Mononuclear cell (primary cell): ENCODE data around the gene TMEM234. TPM values are rescaled to one million over a fixed set of nuclear protein-coding genes. Genes with fewer than 3 reads are reported as not detected.

Source experiments
- H3K27me3 ChIP-seq: 2 replicates; pipeline ENCODE4 v1.6.0; 2011; ENCODE audit warnings: low read length, control low read depth; ENCODE audit not compliant: insufficient read depth
- H3K4me1 ChIP-seq: 2 replicates; pipeline ENCODE4 v1.5.1; 2011; ENCODE audit warnings: mild to moderate bottlenecking, low read length, control low read depth; ENCODE audit not compliant: insufficient read depth
- H3K4me3 ChIP-seq: 2 replicates; pipeline ENCODE4 v1.5.1; 2011; ENCODE audit warnings: mild to moderate bottlenecking, low read length, moderate library complexity
- H3K9me3 ChIP-seq: 2 replicates; pipeline ENCODE4 v1.5.1; 2011; ENCODE audit warnings: low read depth, mild to moderate bottlenecking, control low read depth, low read length
- total RNA-seq: library from RNA; depleted of rRNA; stranded (reverse); fragments of >200 nt; gene quantifications from one replicate; pipeline ENCODE4 v1.2.3, GENCODE V29; 2012

TMEM234 gene
- total RNA-seq, 1 donor: 6.6 TPM

DNA sequence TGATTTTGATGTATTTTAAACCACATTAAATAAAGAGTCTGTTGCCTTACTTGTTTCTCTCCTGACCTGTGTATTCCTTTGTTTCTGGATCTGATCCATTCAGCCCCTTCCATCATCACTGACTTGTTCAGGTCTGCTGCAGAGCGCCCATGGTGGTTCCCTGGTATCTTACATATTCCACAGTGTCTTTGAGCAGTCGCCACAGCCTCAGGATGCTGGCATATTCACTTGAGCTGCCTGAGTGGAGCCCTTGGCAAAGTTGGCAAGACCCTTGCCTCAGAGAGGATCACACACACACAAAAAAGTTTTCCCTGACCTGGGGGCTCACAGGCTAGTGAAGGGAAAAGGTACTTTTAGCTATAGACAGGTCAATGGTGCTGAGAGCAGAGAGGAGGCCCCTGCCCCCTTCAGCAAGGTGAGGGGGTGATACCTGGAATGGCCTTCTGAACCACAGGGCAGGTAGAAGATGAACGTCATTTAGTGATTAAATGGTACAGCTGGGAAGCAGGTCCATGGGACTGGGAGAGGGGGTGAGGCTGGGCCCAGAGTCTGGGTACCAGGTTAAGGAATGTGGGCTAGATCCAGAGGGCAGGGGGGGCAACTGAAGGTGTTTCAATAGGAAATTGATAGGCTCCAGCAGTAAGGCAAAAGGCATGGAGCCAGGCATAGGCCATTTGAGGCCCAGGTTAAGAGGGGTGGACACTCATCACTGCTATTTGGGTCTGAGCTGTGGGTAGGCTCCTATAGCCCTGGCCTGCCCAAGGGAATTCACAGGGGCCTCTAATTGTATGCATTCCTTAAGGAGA lies 23.7 kb downstream of the TMEM234 start:
- H3K27me3 ChIP-seq: no peaks in the 10 kb centered on the region
- H3K4me3 ChIP-seq: no peak overlapping the region
- H3K4me1 ChIP-seq: peaks cover 53% of the 10 kb centered on the region
- H3K9me3 ChIP-seq: no peaks in the 10 kb centered on the region

DNA sequence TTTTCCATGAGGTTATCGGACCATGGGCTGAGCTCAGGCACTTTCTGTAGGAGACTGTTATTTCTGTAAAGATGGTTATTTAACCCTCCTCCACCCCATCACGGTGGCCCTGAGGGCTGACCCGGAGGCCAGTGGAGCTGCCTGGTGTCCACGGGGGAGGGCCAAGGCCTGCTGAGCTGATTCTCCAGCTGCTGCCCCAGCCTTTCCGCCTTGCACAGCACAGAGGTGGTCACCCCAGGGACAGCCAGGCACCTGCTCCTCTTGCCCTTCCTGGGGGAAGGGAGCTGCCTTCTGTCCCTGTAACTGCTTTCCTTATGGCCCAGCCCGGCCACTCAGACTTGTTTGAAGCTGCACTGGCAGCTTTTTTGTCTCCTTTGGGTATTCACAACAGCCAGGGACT lies 24.3 kb downstream of the TMEM234 start:
- H3K9me3 ChIP-seq: no peaks in the 10 kb centered on the region
- H3K4me1 ChIP-seq: peaks cover 52% of the 10 kb centered on the region
- no peaks in the 10 kb centered on the region for H3K27me3 ChIP-seq
- no peak overlapping the region for H3K4me3 ChIP-seq

DNA sequence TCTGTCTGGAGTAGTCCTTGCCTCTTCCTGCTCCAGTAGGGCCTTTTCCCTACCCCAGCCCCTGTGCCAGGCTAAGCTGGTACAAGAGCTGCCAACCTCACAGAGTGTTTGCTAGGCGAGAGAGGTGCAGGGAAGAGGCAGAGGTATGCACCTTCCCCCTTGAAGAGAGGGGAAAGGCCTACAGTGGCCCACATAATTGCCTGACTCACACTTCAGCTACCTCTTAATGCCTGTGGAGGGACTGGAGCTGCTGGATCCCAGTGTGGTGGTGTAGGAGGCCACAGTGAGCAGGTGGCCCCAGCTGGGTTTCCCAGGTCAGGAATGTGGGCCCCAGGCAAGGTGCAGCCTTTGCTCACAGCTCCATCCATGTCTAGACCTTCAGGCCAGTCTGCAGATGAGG lies 25.1 kb downstream of the TMEM234 start:
- no peaks in the 10 kb centered on the region for H3K27me3 ChIP-seq
- H3K4me3 ChIP-seq: no peak overlapping the region
- no peaks in the 10 kb centered on the region for H3K9me3 ChIP-seq
- peaks cover 45% of the 10 kb centered on the region for H3K4me1 ChIP-seq

DNA sequence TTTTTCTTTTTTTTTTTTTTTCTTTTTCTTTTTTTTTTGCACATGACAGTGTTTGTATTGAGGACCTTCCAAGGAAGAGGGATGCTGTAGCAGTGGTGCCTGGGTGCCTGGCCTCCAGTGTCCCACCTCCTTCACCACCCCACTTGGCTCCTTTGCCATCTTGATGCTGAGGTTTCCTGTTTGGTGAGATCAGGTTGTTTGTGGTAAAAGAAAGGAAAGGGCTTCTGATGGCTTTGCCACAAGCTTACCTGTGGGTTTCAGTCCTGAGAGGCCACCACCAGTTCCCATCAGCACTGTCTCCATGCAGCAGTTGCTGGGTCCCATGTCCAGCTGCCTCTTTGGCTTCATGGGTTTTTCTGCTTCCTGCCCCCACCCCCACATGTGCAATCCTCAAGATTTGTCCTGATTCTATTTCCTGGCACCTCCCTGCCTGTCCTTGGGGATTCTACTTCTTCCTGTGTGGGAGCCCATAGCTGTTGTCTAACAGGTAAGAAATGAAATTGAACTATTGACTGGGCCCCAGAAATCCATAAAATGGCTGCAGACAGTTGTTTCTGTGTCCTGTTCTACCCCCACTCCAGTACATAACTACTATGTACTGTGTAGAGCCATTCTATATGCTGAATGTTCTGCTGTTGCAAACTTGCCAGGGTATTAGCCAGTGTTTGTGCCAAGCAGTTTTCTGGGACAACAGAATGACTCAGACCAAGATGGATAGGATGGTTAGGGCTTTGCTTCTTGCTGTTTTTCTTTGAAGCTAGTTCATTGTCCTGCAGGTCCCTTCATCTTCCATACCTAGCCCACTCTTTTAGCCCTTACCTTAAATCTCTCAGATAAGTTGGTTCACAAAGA lies 26.0 kb downstream of the TMEM234 start:
- Histone ChIP-seq H3K4me3 (no peak overlapping the region), H3K9me3 (no peaks in the 10 kb centered on the region), H3K27me3 (no peaks in the 10 kb centered on the region), H3K4me1 (peaks cover 36% of the 10 kb centered on the region)

DNA sequence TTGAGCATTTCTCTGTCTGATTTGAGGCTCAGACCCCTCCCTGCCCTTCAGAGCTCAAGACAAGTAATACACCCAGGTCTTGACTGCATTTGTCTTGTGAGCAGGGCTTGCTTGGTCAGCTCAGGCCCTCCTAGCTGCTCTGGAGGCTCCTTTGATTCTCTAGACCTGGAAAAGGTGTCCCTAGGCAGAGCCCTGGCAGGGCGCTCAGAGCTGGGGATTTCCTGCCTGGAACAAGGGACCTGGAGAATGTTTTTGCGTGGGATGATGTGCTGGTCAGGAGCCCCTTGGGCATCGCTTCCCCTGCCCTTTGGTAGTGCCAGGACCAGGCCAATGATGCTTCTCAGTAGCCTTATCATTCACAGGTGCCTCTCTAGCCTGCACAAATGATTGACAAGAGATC lies 26.6 kb downstream of the TMEM234 start:
- Histone ChIP-seq H3K4me1 (peaks cover 30% of the 10 kb centered on the region), H3K27me3 (no peaks in the 10 kb centered on the region), H3K4me3 (no peak overlapping the region), H3K9me3 (no peaks in the 10 kb centered on the region)

DNA sequence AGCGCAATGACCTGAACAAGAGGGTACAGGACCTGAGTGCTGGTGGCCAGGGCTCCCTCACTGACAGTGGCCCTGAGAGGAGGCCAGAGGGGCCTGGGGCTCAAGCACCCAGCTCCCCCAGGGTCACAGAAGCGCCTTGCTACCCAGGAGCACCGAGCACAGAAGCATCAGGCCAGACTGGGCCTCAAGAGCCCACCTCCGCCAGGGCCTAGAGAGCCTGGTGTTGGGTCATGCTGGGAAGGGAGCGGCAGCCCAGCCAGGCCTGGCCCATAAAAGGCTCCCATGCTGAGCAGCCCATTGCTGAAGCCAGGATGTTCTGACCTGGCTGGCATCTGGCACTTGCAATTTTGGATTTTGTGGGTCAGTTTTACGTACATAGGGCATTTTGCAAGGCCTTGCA lies 27.2 kb downstream of the TMEM234 start:
- no peaks in the 10 kb centered on the region for H3K27me3 ChIP-seq
- H3K9me3 ChIP-seq: no peaks in the 10 kb centered on the region
- peaks cover 27% of the 10 kb centered on the region for H3K4me1 ChIP-seq
- no peak overlapping the region for H3K4me3 ChIP-seq

DNA sequence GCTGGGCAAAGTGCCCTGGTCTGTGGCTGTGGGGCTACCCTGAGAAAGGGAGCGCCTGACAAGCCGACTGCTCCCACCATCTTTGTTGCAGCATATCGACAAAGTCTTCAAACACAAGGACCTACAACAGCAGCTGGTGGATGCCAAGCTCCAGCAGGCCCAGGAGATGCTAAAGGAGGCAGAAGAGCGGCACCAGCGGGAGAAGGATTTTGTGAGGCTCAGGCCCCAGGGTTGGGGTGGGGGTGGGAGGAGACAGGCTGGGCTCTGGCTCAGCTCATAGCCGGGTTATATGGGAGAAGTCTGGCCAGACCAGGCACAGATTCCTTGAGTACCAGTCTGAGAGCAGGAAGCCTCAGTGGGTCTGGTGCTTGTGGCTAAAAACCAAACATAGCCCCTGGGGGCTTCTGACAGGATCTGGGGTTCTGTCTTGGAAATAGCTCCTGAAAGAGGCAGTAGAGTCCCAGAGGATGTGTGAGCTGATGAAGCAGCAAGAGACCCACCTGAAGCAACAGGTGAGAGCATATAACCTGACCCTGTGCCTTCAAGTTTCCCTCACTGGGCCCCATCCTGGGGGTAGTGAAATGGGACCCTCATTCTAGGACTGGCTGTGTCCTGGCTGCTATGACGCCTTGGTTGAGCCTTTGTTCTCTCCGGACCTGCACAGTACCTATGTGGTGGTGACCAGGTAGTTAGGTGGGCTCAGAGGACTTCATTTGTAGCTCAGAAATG lies 29.8 kb downstream of the TMEM234 start:
- peaks cover 20% of the 10 kb centered on the region for H3K4me1 ChIP-seq
- no peak overlapping the region for H3K4me3 ChIP-seq
- H3K9me3 ChIP-seq: no peaks in the 10 kb centered on the region
- no peaks in the 10 kb centered on the region for H3K27me3 ChIP-seq

DNA sequence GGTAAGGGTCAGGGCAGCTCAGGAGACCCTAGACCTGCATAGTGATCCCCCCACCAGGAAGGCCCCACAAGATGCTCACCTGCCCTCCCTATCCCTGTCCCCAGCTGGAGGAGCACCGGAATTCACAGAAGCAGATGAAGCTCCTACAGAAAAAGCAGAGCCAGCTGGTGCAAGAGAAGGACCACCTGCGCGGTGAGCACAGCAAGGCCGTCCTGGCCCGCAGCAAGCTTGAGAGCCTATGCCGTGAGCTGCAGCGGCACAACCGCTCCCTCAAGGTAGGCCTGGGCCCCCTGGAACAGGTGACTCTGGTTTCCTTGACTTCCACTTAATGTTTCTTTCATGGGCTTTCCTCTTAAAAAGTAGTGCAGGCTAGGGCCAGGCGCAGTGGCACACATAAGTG lies 34.3 kb downstream of the TMEM234 start:
- Histone ChIP-seq H3K4me1 (no peaks in the 10 kb centered on the region), H3K9me3 (no peaks in the 10 kb centered on the region), H3K27me3 (no peaks in the 10 kb centered on the region), H3K4me3 (no peak overlapping the region)

DNA sequence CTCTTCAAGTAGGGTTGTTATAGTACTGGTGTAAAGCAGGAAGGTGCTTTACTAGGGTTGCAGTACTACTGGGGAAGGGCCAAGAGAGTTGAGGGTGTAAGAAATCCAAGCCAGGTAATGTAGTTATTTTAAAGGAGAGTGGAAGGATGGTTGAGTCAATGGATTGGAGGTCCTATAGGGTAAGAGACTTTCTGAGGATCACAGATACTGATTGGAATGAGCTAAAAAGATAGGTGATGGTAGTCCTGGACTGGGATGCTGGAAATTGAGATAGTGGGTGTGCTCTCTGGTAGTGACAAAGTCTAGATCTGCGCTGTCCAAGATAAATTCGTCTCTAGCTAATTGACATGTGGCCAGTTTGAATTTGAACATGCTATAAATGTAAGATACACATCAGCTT lies 35.7 kb downstream of the TMEM234 start:
- peaks cover 9% of the 10 kb centered on the region for H3K4me1 ChIP-seq
- H3K4me3 ChIP-seq: no peak overlapping the region

DNA sequence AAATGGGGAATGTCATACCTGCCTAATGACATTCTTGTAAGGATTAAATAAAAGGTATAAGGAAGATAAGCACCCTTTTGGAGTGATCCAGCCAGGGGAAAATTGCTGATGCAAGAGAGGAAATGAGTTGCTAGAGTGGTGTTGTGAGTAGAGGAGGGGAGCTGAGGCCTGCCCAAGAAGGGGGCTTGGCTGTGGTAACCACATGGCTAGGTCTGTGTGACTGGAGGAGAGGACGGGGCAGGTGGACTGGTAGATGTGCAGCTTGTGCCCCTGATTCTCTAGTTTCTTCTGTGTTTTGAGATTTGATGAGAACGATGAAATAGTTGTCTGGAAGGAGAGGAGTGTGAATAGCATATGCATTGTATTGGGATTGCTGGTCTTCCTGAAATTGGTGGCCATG lies 36.1 kb downstream of the TMEM234 start:
- Histone ChIP-seq H3K4me1 (peaks cover 13% of the 10 kb centered on the region), H3K27me3 (no peaks in the 10 kb centered on the region), H3K9me3 (no peaks in the 10 kb centered on the region), H3K4me3 (no peak overlapping the region)

More for the DNA sequence above, 35.7 kb downstream of the TMEM234 start:
- no peaks in the 10 kb centered on the region for H3K9me3 ChIP-seq
- H3K27me3 ChIP-seq: no peaks in the 10 kb centered on the region

DNA sequence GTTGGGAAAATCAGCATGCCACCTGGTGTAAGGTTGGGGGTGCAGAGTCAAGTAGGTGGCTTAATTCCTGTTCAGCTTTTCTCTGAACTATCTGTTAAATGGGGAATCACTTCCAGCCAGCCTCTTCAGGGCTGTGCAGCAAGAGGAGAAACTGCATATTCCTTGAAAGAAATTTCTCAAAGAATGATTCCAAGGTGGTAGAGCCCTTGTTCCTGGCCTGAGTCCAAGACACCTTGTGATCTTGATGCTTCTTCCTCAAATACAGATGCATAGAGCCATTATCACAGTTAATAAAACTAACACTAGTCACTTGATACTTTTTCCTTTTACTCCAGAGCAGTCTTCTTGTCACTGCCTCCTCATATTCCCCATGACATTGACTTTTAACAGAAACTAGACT lies 37.5 kb downstream of the TMEM234 start:
- no peaks in the 10 kb centered on the region for H3K9me3 ChIP-seq
- no peaks in the 10 kb centered on the region for H3K27me3 ChIP-seq
- peaks cover 25% of the 10 kb centered on the region for H3K4me1 ChIP-seq
- no peak overlapping the region for H3K4me3 ChIP-seq

DNA sequence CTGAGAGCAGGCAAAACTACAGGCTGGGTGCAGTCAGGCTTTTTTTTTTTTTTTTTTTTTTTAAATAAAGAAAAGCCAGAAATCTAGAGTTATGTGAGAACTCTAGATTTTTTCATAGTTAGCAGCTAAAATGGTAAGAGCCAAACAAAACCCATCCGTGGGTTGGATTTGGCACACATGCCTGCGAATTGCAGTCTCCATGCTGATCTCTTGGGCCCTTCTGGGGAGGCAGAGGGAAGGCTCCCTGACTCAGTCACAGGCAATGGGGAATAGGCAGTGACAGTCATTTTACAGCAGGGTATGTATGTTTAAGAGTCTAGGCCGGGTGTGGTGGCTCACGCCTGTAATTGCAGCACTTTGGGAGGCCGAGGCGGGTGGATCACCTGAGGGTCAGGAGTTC lies 40.1 kb downstream of the TMEM234 start:
- H3K9me3 ChIP-seq: no peaks in the 10 kb centered on the region
- H3K4me3 ChIP-seq: no peak overlapping the region
- no peaks in the 10 kb centered on the region for H3K27me3 ChIP-seq
- H3K4me1 ChIP-seq: peaks cover 39% of the 10 kb centered on the region

DNA sequence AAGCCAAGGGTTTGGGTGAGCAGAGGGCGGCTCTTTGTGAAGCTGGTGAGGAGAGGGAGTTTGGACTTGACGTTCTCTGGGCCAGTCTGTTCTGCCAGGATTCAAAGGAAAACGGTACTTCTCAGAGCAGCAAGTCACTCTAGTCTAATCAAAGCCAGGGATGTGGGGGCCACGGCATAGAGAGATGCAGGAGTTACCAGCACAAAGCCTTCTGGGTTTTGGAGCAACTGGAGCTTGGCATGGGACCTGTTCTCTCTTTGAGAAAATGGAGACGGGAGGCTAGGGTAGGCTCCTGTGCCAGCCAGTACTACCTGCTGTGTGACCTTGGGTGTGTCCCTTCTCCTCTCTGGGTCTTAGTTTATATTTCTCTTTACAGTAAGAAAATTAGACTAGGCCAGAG lies 40.6 kb downstream of the TMEM234 start:
- H3K4me3 ChIP-seq: no peak overlapping the region
- H3K9me3 ChIP-seq: no peaks in the 10 kb centered on the region
- H3K4me1 ChIP-seq: peaks cover 39% of the 10 kb centered on the region
- H3K27me3 ChIP-seq: no peaks in the 10 kb centered on the region

DNA sequence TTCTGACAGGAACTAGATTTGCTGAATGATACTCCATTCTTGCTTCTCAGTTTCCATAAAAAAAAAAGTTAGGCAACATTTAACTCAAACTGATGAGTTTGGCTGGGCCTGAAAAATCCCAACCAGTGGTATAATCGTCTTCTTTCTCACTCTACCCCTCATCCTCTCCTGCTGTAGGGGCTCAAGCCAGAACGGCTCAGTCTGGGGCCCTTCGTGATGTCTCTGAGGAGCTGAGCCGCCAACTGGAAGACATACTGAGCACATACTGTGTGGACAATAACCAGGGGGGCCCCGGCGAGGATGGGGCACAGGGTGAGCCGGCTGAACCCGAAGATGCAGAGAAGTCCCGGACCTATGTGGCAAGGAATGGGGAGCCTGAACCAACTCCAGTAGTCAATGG lies 41.1 kb downstream of the TMEM234 start:
- Histone ChIP-seq H3K9me3 (no peaks in the 10 kb centered on the region), H3K4me3 (no peak overlapping the region), H3K27me3 (no peaks in the 10 kb centered on the region), H3K4me1 (peaks cover 39% of the 10 kb centered on the region)
